HepG2 (cell line): ENCODE data around the gene PRR33. TPM values are rescaled to one million over a fixed set of nuclear protein-coding genes. Genes with fewer than 3 reads are reported as not detected.

Source experiments
- ATAC-seq: fragments of 200-7000 bp; cut with Tn5 transposase; 3 replicates; pipeline ENCODE4 v1.9.1; 2020; ENCODE audit warnings: mild to moderate bottlenecking, moderate library complexity
- BruUV-seq: library from RNA; stranded (reverse); fragments of 400-500 nt; replicated peaks from 2 replicates; lab custom pipeline; 2021; lab: Mats Ljungman, UMichigan
- CTCF ChIA-PET: fragments of 300-600 bp; formaldehyde crosslinking; extraction: SDS; loops from one replicate; lab custom pipeline; 2021; ENCODE audit warnings: low total read pairs, inconsistent platforms, low intra/inter-chr PET ratio; lab: Yijun Ruan, JAX
- POLR2A ChIA-PET: fragments of 350-600 bp; sonication (Branson Sonifier 250); formaldehyde crosslinking; loops from one replicate; lab custom pipeline; 2020; ENCODE audit warnings: antibody characterized with exemption, inconsistent platforms; lab: Yijun Ruan, JAX
- DNase-seq: peaks from one replicate; pipeline ENCODE4 v3.0.0-alpha.2; 2015; ENCODE audit warnings: low spot score
- FAIRE-seq: peaks from 3 replicates; lab custom pipeline; 2011; peaks lifted over from hg19 to GRCh38; lab: Jason Lieb, UNC
- H2AFZ ChIP-seq: one replicate; pipeline ENCODE4 v1.6.1; 2011; ENCODE audit warnings: low read length, inconsistent platforms
- H3K27ac ChIP-seq: fragments of 300-600 bp; 3 replicates; pipeline ENCODE4 v1.8.0; 2011; ENCODE audit warnings: mixed run types, mild to moderate bottlenecking, mixed read lengths, low read length, inconsistent platforms; ENCODE audit not compliant: insufficient read depth; ENCODE audit errors: extremely low read length
- H3K27me3 ChIP-seq, 2 experiments: fragments of 200-600 bp in 1 of 2; 2 replicates in 1 of 2; 3 replicates in 1 of 2; pipeline versions ENCODE4 v1.6.0 to v1.8.0; 2011; ENCODE audit warnings: low read length in 2 of 2, mild to moderate bottlenecking in 2 of 2, moderate library complexity in 2 of 2, inconsistent platforms in 1 of 2; ENCODE audit not compliant: insufficient read depth in 2 of 2, control insufficient read depth in 1 of 2
- H3K36me3 ChIP-seq, 2 experiments: fragments of 200-600 bp in 1 of 2; replicated peaks in 1 of 2; 2 replicates in 1 of 2; 3 replicates in 1 of 2; pipeline versions ENCODE4 v1.5.1 to v1.8.0; 2011; ENCODE audit warnings: low read length in 2 of 2, inconsistent platforms in 1 of 2; ENCODE audit not compliant: insufficient read depth in 2 of 2, control insufficient read depth in 1 of 2
- H3K4me1 ChIP-seq: 2 replicates; pipeline ENCODE4 v1.5.1; 2012; ENCODE audit warnings: low read length, inconsistent platforms; ENCODE audit not compliant: insufficient read depth
- H3K4me2 ChIP-seq: 2 replicates; pipeline ENCODE4 v1.6.0; 2011; ENCODE audit warnings: low read depth, low read length, inconsistent platforms
- H3K4me3 ChIP-seq, 3 experiments: fragments of 200-600 bp in 1 of 3; sonication (generic), shearing (Covaris generic) in 1 of 3; replicated peaks in 1 of 3; 2 replicates each; pipeline ENCODE4 v1.5.1; 2011 to 2016; ENCODE audit warnings: low read length in 3 of 3, inconsistent platforms in 2 of 3, low read depth in 2 of 3, mild to moderate bottlenecking in 2 of 3, control low read depth in 1 of 3, mixed read lengths in 1 of 3; ENCODE audit not compliant: insufficient read depth in 1 of 3
- H3K79me2 ChIP-seq: one replicate; pipeline ENCODE4 v1.6.1; 2011; ENCODE audit warnings: low read length, inconsistent platforms; ENCODE audit not compliant: insufficient read depth
- H3K9ac ChIP-seq: 2 replicates; pipeline ENCODE4 v1.6.0; 2011; ENCODE audit warnings: mild to moderate bottlenecking, low read depth, low read length, inconsistent platforms; ENCODE audit not compliant: insufficient read depth
- H3K9me3 ChIP-seq: 2 replicates; pipeline ENCODE4 v1.5.1; 2012; ENCODE audit warnings: mild to moderate bottlenecking, low read length
- H4K20me1 ChIP-seq: 2 replicates; pipeline ENCODE4 v1.6.0; 2011; ENCODE audit warnings: inconsistent platforms, mild to moderate bottlenecking, low read length, moderate library complexity; ENCODE audit not compliant: insufficient read depth
- BORCS8-MEF2B ChIP-seq: sonication (generic); formaldehyde crosslinking; IDR thresholded peaks from 2 replicates; pipeline ENCODE4 v1.8.0; 2022; ENCODE audit warnings: mild to moderate bottlenecking, missing genetic modification reagents
- GTF2F1 ChIP-seq: fragments of 150-350 bp; IDR thresholded peaks from 2 replicates; pipeline ENCODE4 v1.6.1; 2014; ENCODE audit warnings: low read length
- HIVEP1 ChIP-seq: sonication (generic); formaldehyde crosslinking; IDR thresholded peaks from 2 replicates; pipeline ENCODE4 v1.4.0; 2020; ENCODE audit warnings: mild to moderate bottlenecking, missing genetic modification reagents
- MEF2D ChIP-seq: sonication (generic); formaldehyde crosslinking; IDR thresholded peaks from 2 replicates; pipeline ENCODE4 v1.5.1; 2020; ENCODE audit warnings: mild to moderate bottlenecking, missing genetic modification reagents
- SRF ChIP-seq: IDR thresholded peaks from 2 replicates; pipeline ENCODE4 v1.6.1; 2011; ENCODE audit warnings: mild to moderate bottlenecking, low read depth, low read length, moderate library complexity
- ZFX ChIP-seq: sonication (generic); formaldehyde crosslinking; IDR thresholded peaks from 2 replicates; pipeline ENCODE4 v1.4.0; 2020; ENCODE audit warnings: mild to moderate bottlenecking, low read depth, missing genetic modification reagents, moderate library complexity
- ZNF207 ChIP-seq: fragments of 450-650 bp; IDR thresholded peaks from 2 replicates; pipeline ENCODE4 v1.6.1; 2016; ENCODE audit warnings: antibody characterized with exemption, borderline replicate concordance
- ZNF382 ChIP-seq: sonication (generic); formaldehyde crosslinking; IDR thresholded peaks from 2 replicates; pipeline ENCODE4 v1.5.0; 2020; ENCODE audit warnings: missing genetic modification reagents, mild to moderate bottlenecking, borderline replicate concordance
- ZNF451 ChIP-seq: sonication (generic); formaldehyde crosslinking; IDR thresholded peaks from 2 replicates; pipeline ENCODE4 v1.5.0; 2020; ENCODE audit warnings: mild to moderate bottlenecking, missing genetic modification reagents
- ZNF607 ChIP-seq: sonication (generic); formaldehyde crosslinking; IDR thresholded peaks from 2 replicates; pipeline ENCODE4 v1.5.1; 2020; ENCODE audit warnings: missing genetic modification reagents, mild to moderate bottlenecking, borderline replicate concordance
- WGBS: methylation state at CpG from one replicate; pipeline ENCODE4 v1.1.6; 2017; ENCODE audit warnings: low lambda C conversion rate; 5-methylcytosine and 5-hydroxymethylcytosine counted together
- in situ Hi-C: cut with HindIII; loops from 2 replicates; pipeline ENCODE4 v1.10.0; 2017; ENCODE audit warnings: low pct_unique_long_range_greater_than_20kb; ENCODE audit not compliant: extremely low pct_ligation_motif_present
- intact Hi-C: fragments of 100-400 bp; cut with micrococcal nuclease; formaldehyde crosslinking; loops from one replicate; pipeline ENCODE4 v1.10.0; 2022; ENCODE audit not compliant: unreplicated experiment
- polyA plus RNA-seq, 8 experiments: library from polyadenylated mRNA; depleted of rRNA in 3 of 8; stranded (reverse) in 7 of 8; unstranded in 1 of 8; fragments of >200 nt; fragmentation: Illumina TruSeq in 4 of 8; extraction: Trizol in 4 of 8; gene quantifications; 2 replicates each; pipeline versions ENCODE4 v1.2.1 to v1.2.3, GENCODE V29; 2011 to 2016; ENCODE audit warnings: low read depth in 4 of 8, missing spikeins in 1 of 8, mixed read lengths in 1 of 8; ENCODE audit not compliant: insufficient read depth in 1 of 8
- total RNA-seq, 5 experiments: library from RNA; depleted of rRNA; stranded (reverse); fragments of >200 nt; fragmentation: Illumina TruSeq; extraction: Trizol; gene quantifications; 2 replicates each; pipeline ENCODE4 v1.2.3, GENCODE V29; 2016; ENCODE audit warnings: low read depth in 1 of 5
- TF ChIP-seq, protein P1 (sequence below): sonication (generic); formaldehyde crosslinking; IDR thresholded peaks from 2 replicates; pipeline ENCODE4 v1.5.1; 2020; ENCODE audit warnings: missing genetic modification reagents, mild to moderate bottlenecking, borderline replicate concordance

The PRR33 gene
- total and polyA plus RNA-seq, 2 of the 13 experiments (the other 11 are each of a cell fraction or from before 2014, with no cell fraction given) = not detected

DNA sequence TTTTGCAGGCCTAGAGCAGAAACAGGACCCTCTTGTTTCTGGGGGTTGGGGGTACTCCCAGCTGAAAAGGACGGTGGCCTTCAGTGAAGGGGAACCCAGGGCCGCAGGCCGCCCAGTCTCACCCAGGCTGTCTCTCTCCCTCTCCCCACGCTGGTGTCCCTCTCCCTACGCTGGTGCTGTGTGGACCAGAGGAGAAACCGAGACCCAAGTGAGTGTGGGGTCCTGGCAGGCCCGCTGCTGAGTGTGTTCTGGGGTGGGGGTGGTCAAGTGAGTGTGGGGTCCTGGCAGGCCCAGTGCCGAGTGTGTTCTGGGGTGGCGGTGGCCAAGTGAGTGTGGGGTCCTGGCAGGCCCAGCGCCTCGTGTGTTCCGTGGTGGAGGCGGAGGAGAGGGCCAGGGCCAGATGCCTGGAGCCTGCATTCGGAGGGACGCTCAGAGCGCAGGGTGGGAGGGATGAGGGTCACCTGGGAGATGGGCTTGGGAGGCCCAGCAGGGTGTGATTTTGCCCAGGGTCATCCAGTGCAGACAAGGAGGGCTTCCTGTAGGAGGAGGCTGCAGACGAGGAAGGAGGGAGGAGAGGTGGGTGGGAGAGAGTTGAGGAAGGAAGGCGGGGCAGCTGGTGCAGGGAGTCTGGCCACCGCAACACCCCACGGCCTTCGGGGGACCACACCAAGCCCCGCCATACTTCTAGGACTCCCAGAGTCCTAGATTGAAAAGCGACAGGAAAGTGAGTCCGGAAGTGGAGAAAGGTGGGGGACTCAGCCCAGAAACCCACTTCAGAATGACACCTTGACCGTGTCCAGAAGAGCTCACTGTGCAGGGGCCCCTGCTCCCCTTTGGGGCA lies 38.1 kb upstream of the PRR33 start:
- Histone ChIP-seq H3K27ac (no peak overlapping the region), H3K79me2 (no peaks in the 10 kb centered on the region), H3K4me1 (no peaks in the 10 kb centered on the region), H3K27me3 (peaks cover 25 to 73% of the 10 kb centered on the region in 2 experiments), H3K4me3 (no peak overlapping the region), H3K36me3 (no peaks in the 10 kb centered on the region), H2AFZ (no peak overlapping the region), H3K4me2 (no peak overlapping the region), H3K9me3 (no peaks in the 10 kb centered on the region), H4K20me1 (no peaks in the 10 kb centered on the region)
- DNase-seq (no peak), ATAC-seq (no peak)
- intact Hi-C loops = no loop called here
- POLR2A ChIA-PET = no interaction called here
- in situ Hi-C loops = no loop called here
- BruUV-seq = no TSS peak
- 48% methylated on average over 22 of the region's 25 CpGs for WGBS
- no peak for TF ChIP-seq ZNF207
- TF ChIP-seq BORCS8-MEF2B (CRISPR knock-in tag) = no peak
- TF ChIP-seq MEF2D (CRISPR knock-in tag) = no peak
- TF ChIP-seq HIVEP1 (CRISPR knock-in tag) = no peak
- TF ChIP-seq ZNF451 = no peak
- TF ChIP-seq SRF = no peak
- no peak for TF ChIP-seq GTF2F1
- no peak for TF ChIP-seq ZNF607 (CRISPR knock-in tag)
- TF ChIP-seq ZNF382 (CRISPR knock-in tag) = no peak
- TF ChIP-seq, protein P1, sequence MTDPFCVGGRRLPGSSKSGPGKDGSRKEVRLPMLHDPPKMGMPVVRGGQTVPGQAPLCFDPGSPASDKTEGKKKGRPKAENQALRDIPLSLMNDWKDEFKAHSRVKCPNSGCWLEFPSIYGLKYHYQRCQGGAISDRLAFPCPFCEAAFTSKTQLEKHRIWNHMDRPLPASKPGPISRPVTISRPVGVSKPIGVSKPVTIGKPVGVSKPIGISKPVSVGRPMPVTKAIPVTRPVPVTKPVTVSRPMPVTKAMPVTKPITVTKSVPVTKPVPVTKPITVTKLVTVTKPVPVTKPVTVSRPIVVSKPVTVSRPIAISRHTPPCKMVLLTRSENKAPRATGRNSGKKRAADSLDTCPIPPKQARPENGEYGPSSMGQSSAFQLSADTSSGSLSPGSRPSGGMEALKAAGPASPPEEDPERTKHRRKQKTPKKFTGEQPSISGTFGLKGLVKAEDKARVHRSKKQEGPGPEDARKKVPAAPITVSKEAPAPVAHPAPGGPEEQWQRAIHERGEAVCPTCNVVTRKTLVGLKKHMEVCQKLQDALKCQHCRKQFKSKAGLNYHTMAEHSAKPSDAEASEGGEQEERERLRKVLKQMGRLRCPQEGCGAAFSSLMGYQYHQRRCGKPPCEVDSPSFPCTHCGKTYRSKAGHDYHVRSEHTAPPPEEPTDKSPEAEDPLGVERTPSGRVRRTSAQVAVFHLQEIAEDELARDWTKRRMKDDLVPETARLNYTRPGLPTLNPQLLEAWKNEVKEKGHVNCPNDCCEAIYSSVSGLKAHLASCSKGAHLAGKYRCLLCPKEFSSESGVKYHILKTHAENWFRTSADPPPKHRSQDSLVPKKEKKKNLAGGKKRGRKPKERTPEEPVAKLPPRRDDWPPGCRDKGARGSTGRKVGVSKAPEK (CRISPR knock-in tag) = no peak
- TF ChIP-seq ZFX = no peak
- TF ChIP-seq, all 625 proteins: peak for 0
- H3K9ac ChIP-seq = no peak overlapping the region
- CTCF ChIA-PET = no interaction called here
- no peak for FAIRE-seq
